Activated T-cell treated with anti-CD3 and anti-CD28 coated beads, Interleukin-2, amount 50 U/mL, for 4 hours (primary cell): ENCODE measurements around the gene AHRR. TPM values are rescaled to one million over a fixed set of nuclear protein-coding genes. Genes with fewer than 3 reads are reported as not detected.

Experiments used
- ATAC-seq, 2 donors: fragments of 200-7000 bp; cut with Tn5 transposase; one replicate each; pipeline ENCODE4 v1.10.0; 2021
- DNase-seq: peaks from one replicate; pipeline ENCODE4 v3.0.0-alpha.2; 2020
- H3K27me3 Mint-ChIP-seq: one replicate; pipeline ENCODE4 v1.8.0; 2021; ENCODE audit warnings: low read depth, mixed read lengths
- H3K36me3 Mint-ChIP-seq: one replicate; pipeline ENCODE4 v1.8.0; 2022; ENCODE audit warnings: mixed read lengths; ENCODE audit not compliant: insufficient read depth
- H3K4me1 Mint-ChIP-seq: one replicate; pipeline ENCODE4 v1.8.0; 2021; ENCODE audit warnings: low read depth, mixed read lengths
- H3K4me3 Mint-ChIP-seq: one replicate; pipeline ENCODE4 v1.8.0; 2021; ENCODE audit warnings: mild to moderate bottlenecking, moderate library complexity, mixed read lengths
- H3K9me3 Mint-ChIP-seq: one replicate; pipeline ENCODE4 v1.8.0; 2021; ENCODE audit warnings: mixed read lengths
- total RNA-seq, 3 donors: library from RNA; stranded (reverse); gene quantifications; one replicate each; pipeline ENCODE4 v1.2.1, GENCODE V29; 2021

The AHRR gene
- total RNA-seq, 3 donors from 2014 or later = 17.2 to 22.8 (median 22.2) TPM

GRCh38 chr5:310941-311434 is 10.5 kb upstream of the AHRR start:
- no peaks in the 10 kb centered on the region for H3K27me3 Mint-ChIP-seq
- ATAC-seq (no peak), DNase-seq (no peak)
- no peaks in the 10 kb centered on the region for H3K9me3 Mint-ChIP-seq
- H3K4me1 Mint-ChIP-seq = peaks cover 1% of the 10 kb centered on the region
- no peak overlapping the region for H3K4me3 Mint-ChIP-seq
- peaks cover 28% of the 10 kb centered on the region for H3K36me3 Mint-ChIP-seq

GRCh38 chr5:311963-312362 is 9.6 kb upstream of the AHRR start:
- DNase-seq = no peak
- ATAC-seq = no peak
- Mint-ChIP-seq H3K27me3 (no peaks in the 10 kb centered on the region), H3K4me3 (no peak overlapping the region), H3K36me3 (peaks cover 23% of the 10 kb centered on the region), H3K4me1 (peaks cover 3% of the 10 kb centered on the region), H3K9me3 (no peaks in the 10 kb centered on the region)

- Mint-ChIP-seq H3K36me3 (peaks cover 23% of the 10 kb centered on the region), H3K4me3 (no peak overlapping the region), H3K4me1 (peaks cover 5% of the 10 kb centered on the region), H3K27me3 (no peaks in the 10 kb centered on the region), H3K9me3 (no peaks in the 10 kb centered on the region)
- no peak for DNase-seq
- no peak for ATAC-seq
Measured at GRCh38 chr5:312845-313244, 8.7 kb upstream of the AHRR start.

GRCh38 chr5:313265-313664 is 8.2 kb upstream of the AHRR start:
- H3K27me3 Mint-ChIP-seq = no peaks in the 10 kb centered on the region
- no peaks in the 10 kb centered on the region for H3K9me3 Mint-ChIP-seq
- H3K4me3 Mint-ChIP-seq = no peak overlapping the region
- H3K4me1 Mint-ChIP-seq = peaks cover 5% of the 10 kb centered on the region
- no peak for DNase-seq
- peaks cover 23% of the 10 kb centered on the region for H3K36me3 Mint-ChIP-seq
- no peak for ATAC-seq

- peaks cover 21% of the 10 kb centered on the region for H3K36me3 Mint-ChIP-seq
- no peak overlapping the region for H3K4me3 Mint-ChIP-seq
- H3K9me3 Mint-ChIP-seq = no peaks in the 10 kb centered on the region
- DNase-seq (no peak), ATAC-seq (no peak)
- H3K4me1 Mint-ChIP-seq = peaks cover 5% of the 10 kb centered on the region
- no peaks in the 10 kb centered on the region for H3K27me3 Mint-ChIP-seq
Measured at GRCh38 chr5:313806-314376, 7.6 kb upstream of the AHRR start.

DNA sequence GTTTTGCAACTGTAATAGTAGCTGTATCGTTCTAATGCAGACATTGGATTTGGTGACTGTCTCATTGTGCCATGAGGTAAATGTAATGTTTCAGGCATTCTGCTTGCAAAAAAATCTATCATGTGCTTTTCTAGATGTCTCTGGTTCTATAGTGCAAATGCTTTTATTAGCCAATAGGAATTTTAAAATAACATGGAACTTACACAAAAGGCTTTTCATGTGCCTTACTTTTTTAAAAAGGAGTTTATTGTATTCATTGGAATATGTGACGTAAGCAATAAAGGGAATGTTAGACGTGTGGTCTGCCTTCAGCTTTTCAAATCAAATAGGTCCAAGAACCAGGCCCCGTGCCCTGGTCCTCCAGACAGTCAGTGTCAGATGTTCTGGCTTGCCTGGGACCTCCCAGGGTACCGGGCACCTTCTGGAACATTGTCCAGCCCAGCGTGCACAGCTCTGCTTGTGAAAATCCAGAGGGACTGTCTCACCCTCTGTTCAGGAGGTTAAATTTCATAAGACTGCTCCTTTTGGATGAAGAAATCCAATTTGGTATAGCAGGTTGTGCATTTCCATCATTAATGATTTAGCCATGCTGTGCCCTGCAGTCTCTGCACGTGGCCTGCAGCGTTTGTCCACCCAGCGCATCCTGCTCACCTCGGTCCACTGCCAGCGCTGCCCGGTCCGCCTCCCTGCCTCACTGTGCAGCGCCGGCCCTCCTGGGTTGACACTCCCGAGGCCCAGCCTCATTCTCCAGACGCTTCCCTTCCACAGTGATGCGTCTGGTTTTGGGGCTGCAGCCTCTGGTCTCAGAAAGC is 6.6 kb upstream of the AHRR start:
- peaks cover 21% of the 10 kb centered on the region for H3K36me3 Mint-ChIP-seq
- no peak overlapping the region for H3K4me3 Mint-ChIP-seq
- H3K9me3 Mint-ChIP-seq = no peaks in the 10 kb centered on the region
- H3K4me1 Mint-ChIP-seq = peaks cover 5% of the 10 kb centered on the region
- H3K27me3 Mint-ChIP-seq = peaks cover 7% of the 10 kb centered on the region
- ATAC-seq (no peak), DNase-seq (no peak)

GRCh38 chr5:315488-316209 is 5.9 kb upstream of the AHRR start:
- Mint-ChIP-seq H3K4me3 (no peak overlapping the region), H3K9me3 (no peaks in the 10 kb centered on the region), H3K4me1 (peaks cover 9% of the 10 kb centered on the region), H3K36me3 (peaks cover 21% of the 10 kb centered on the region), H3K27me3 (peaks cover 15% of the 10 kb centered on the region)
- ATAC-seq = no peak
- no peak for DNase-seq

DNA sequence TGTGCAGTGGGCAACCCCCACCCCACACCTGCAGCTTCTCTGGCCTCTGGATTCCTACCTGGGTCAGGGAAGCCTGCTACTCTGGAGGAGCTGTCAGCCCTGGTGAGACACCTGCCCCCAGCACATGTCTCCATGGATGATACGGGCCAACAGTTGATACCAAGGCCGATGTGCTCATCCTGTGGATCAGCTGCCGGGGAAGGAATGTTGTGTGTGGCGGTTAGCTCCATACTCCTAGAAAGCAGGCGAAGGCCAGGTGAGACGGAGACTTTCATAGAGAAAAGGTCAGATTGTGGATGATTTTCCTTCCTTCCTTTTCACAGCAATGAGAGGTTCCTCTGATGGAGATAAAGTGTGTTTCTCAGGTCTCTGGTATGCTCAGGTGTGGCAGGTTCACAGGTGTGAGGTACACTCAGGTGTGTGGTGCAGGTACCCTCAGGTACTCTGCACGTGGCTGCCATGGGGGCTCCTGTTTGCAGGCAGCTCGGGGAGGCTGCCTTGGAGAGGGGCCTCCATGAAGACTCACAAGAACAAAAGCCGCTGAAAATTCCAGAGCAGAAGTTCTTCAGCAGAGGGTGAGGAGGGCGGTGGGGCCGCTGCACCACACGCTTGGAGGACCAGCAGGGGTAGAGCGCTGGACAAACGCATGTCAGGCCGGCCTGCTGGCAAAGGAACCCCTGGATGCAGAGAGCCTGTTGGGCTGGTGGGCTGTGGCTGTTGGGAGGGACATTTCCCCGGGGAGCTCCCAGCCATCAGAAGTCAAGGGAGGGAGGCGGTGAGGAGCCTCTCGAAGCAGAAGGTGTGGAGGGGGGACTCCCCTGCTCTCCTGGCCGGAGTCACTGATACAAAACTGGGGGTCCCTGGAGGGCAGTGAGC is 5.1 kb upstream of the AHRR start:
- H3K4me3 Mint-ChIP-seq = no peak overlapping the region
- peaks cover 21% of the 10 kb centered on the region for H3K36me3 Mint-ChIP-seq
- DNase-seq (no peak), ATAC-seq (no peak)
- peaks cover 16% of the 10 kb centered on the region for H3K27me3 Mint-ChIP-seq
- peaks cover 10% of the 10 kb centered on the region for H3K4me1 Mint-ChIP-seq
- H3K9me3 Mint-ChIP-seq = no peaks in the 10 kb centered on the region

GRCh38 chr5:317086-317811 is 4.3 kb upstream of the AHRR start:
- no peak overlapping the region for H3K4me3 Mint-ChIP-seq

GRCh38 chr5:318341-318897 is 3.1 kb upstream of the AHRR start:
- Mint-ChIP-seq H3K27me3 (peaks cover 20% of the 10 kb centered on the region), H3K9me3 (no peaks in the 10 kb centered on the region), H3K36me3 (peaks cover 18% of the 10 kb centered on the region), H3K4me1 (peaks cover 10% of the 10 kb centered on the region), H3K4me3 (no peak overlapping the region)
- ATAC-seq (no peak), DNase-seq (no peak)

More at GRCh38 chr5:317086-317811, 4.3 kb upstream of the AHRR start:
- DNase-seq (no peak), ATAC-seq (peak; percentile 61 to 65)
- peaks cover 16% of the 10 kb centered on the region for H3K27me3 Mint-ChIP-seq
- H3K4me1 Mint-ChIP-seq = peaks cover 10% of the 10 kb centered on the region
- peaks cover 21% of the 10 kb centered on the region for H3K36me3 Mint-ChIP-seq
- H3K9me3 Mint-ChIP-seq = no peaks in the 10 kb centered on the region

DNA sequence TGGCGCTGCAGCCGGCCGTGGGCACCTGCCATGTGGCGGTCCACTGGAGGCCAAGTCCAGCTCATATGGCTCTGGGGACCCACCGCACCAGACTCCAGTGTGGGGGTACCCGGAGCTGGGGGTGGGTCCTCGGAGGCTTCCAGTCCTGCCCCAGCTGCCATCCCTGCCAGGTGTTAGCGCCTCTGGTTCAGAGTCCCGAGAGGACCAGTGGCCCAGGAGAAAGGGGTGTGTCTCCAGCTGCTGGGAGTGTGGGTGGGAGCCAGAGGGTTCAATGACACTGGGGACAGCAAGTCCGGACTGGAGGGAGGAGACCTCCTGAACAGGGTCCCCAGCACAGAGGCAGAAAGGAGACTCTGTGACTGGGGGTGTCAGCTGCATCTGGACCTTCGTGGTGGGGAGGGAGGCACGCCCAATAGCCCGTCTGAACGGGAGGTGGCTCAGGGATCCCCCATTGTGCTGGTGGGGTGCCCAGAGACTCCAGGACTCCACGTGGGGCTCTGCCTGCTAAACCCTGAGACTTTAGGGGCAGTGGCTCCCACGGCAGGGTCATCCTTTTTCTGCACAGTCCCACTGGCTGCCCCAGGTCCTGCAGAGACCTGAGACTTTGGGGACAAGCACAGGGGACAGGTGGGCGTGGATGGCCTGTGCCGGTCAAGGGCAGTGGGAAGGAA is 2.4 kb upstream of the AHRR start:
- ATAC-seq (no peak), DNase-seq (no peak)
- peaks cover 10% of the 10 kb centered on the region for H3K4me1 Mint-ChIP-seq
- H3K36me3 Mint-ChIP-seq = peaks cover 16% of the 10 kb centered on the region
- peaks cover 26% of the 10 kb centered on the region for H3K27me3 Mint-ChIP-seq
- H3K9me3 Mint-ChIP-seq = no peaks in the 10 kb centered on the region
- H3K4me3 Mint-ChIP-seq = no peak overlapping the region

GRCh38 chr5:320524-321229 is 837 bp upstream of the AHRR start:
- Mint-ChIP-seq H3K4me3 (peak overlapping the region; percentile 78), H3K27me3 (peaks cover 30% of the 10 kb centered on the region), H3K9me3 (no peaks in the 10 kb centered on the region), H3K4me1 (peaks cover 9% of the 10 kb centered on the region), H3K36me3 (peaks cover 5% of the 10 kb centered on the region)
- ATAC-seq = no peak
- no peak for DNase-seq
